HepG2 (cell line): ENCODE measurements around the gene ZFHX3. TPM values are rescaled to one million over a fixed set of nuclear protein-coding genes. Genes with fewer than 3 reads are reported as not detected.

ENCODE experiments used
- BRF2 ChIP-seq: sonication (generic); formaldehyde crosslinking; IDR thresholded peaks from 2 replicates; pipeline ENCODE4 v1.8.1; 2022; ENCODE audit warnings: mild to moderate bottlenecking, missing genetic modification reagents
- CREB1 ChIP-seq, 2 experiments: fragments of 450-650 bp in 1 of 2; IDR thresholded peaks; 2 replicates each; pipeline ENCODE4 v1.6.1; 2016 to 2017; ENCODE audit warnings: control low read depth in 1 of 2, mild to moderate bottlenecking in 1 of 2, missing compliant biosample characterization in 1 of 2, missing genetic modification characterization in 1 of 2
- DMTF1 ChIP-seq: sonication (generic); formaldehyde crosslinking; IDR thresholded peaks from 2 replicates; pipeline ENCODE4 v1.4.0; 2020; ENCODE audit warnings: mild to moderate bottlenecking, missing genetic modification reagents
- FOXP1 ChIP-seq, 2 experiments: fragments of 450-650 bp in 1 of 2; IDR thresholded peaks; 2 replicates each; pipeline ENCODE4 v1.6.1; 2017 to 2018; ENCODE audit warnings: antibody characterized with exemption in 1 of 2
- GATAD2A ChIP-seq: IDR thresholded peaks from 2 replicates; pipeline ENCODE4 v1.6.1; 2016
- KLF12 ChIP-seq: sonication (generic); formaldehyde crosslinking; IDR thresholded peaks from 2 replicates; pipeline ENCODE4 v1.4.0; 2020; ENCODE audit warnings: missing genetic modification reagents, borderline replicate concordance
- LBX2 ChIP-seq: sonication (generic); formaldehyde crosslinking; IDR thresholded peaks from 2 replicates; pipeline ENCODE4 v1.5.0; 2020; ENCODE audit warnings: missing genetic modification reagents, mild to moderate bottlenecking, borderline replicate concordance
- MED1 ChIP-seq: sonication (generic); formaldehyde crosslinking; IDR thresholded peaks from 2 replicates; pipeline ENCODE4 v1.4.0; 2020; ENCODE audit warnings: missing genetic modification reagents
- NCOA2 ChIP-seq: sonication (generic); formaldehyde crosslinking; IDR thresholded peaks from 2 replicates; pipeline ENCODE4 v1.8.0; 2022; ENCODE audit warnings: inconsistent platforms
- PRPF4 ChIP-seq: fragments of 200-400 bp; formaldehyde crosslinking; IDR thresholded peaks from 2 replicates; pipeline ENCODE4 v1.6.1; 2016; ENCODE audit warnings: low read length, low read depth; ENCODE audit not compliant: poor library complexity, severe bottlenecking
- REXO4 ChIP-seq: sonication (generic); formaldehyde crosslinking; IDR thresholded peaks from 2 replicates; pipeline ENCODE4 v1.8.0; 2022; ENCODE audit warnings: missing genetic modification reagents, mild to moderate bottlenecking, borderline replicate concordance
- TCF7L2 ChIP-seq: IDR thresholded peaks from 2 replicates; pipeline ENCODE4 v1.6.1; 2011; ENCODE audit warnings: mild to moderate bottlenecking, low read depth, low read length, moderate library complexity
- ZFP82 ChIP-seq: sonication (generic); formaldehyde crosslinking; IDR thresholded peaks from 2 replicates; pipeline ENCODE4 v1.5.1; 2020; ENCODE audit warnings: mild to moderate bottlenecking, missing genetic modification reagents, borderline replicate concordance
- ZNF143 ChIP-seq: sonication (generic); formaldehyde crosslinking; IDR thresholded peaks from 2 replicates; pipeline ENCODE4 v1.4.0; 2020; ENCODE audit warnings: missing genetic modification reagents
- ZNF431 ChIP-seq: sonication (generic); formaldehyde crosslinking; IDR thresholded peaks from 2 replicates; pipeline ENCODE4 v1.9.0; 2022; ENCODE audit warnings: missing genetic modification reagents, low read depth, mild to moderate bottlenecking, borderline replicate concordance
- ZNF44 ChIP-seq: sonication (generic); formaldehyde crosslinking; IDR thresholded peaks from 2 replicates; pipeline ENCODE4 v1.5.1; 2020; ENCODE audit warnings: mild to moderate bottlenecking, missing genetic modification reagents
- ZNF552 ChIP-seq: sonication (generic); formaldehyde crosslinking; IDR thresholded peaks from 2 replicates; pipeline ENCODE4 v1.9.0; 2022; ENCODE audit warnings: missing genetic modification reagents, mild to moderate bottlenecking, borderline replicate concordance
- ZNF784 ChIP-seq: sonication (generic); formaldehyde crosslinking; IDR thresholded peaks from 2 replicates; pipeline ENCODE4 v1.5.1; 2020; ENCODE audit warnings: missing genetic modification reagents, mild to moderate bottlenecking, borderline replicate concordance
- polyA plus RNA-seq, 8 experiments: library from polyadenylated mRNA; depleted of rRNA in 3 of 8; stranded (reverse) in 7 of 8; unstranded in 1 of 8; fragments of >200 nt; fragmentation: Illumina TruSeq in 4 of 8; extraction: Trizol in 4 of 8; gene quantifications; 2 replicates each; pipeline versions ENCODE4 v1.2.1 to v1.2.3, GENCODE V29; 2011 to 2016; ENCODE audit warnings: low read depth in 4 of 8, missing spikeins in 1 of 8, mixed read lengths in 1 of 8; ENCODE audit not compliant: insufficient read depth in 1 of 8
- total RNA-seq, 5 experiments: library from RNA; depleted of rRNA; stranded (reverse); fragments of >200 nt; fragmentation: Illumina TruSeq; extraction: Trizol; gene quantifications; 2 replicates each; pipeline ENCODE4 v1.2.3, GENCODE V29; 2016; ENCODE audit warnings: low read depth in 1 of 5
- TF ChIP-seq, protein P1 (sequence below): sonication (generic); formaldehyde crosslinking; IDR thresholded peaks from 2 replicates; pipeline ENCODE4 v1.4.0; 2020; ENCODE audit warnings: missing genetic modification reagents
- TF ChIP-seq, protein P2 (sequence below): sonication (generic); formaldehyde crosslinking; conservative IDR thresholded peaks from 2 replicates; pipeline ENCODE4 v1.4.0; 2020; ENCODE audit warnings: missing genetic modification reagents

The ZFHX3 gene
- total and polyA plus RNA-seq, 2 of the 13 experiments (the other 11 are each of a cell fraction or from before 2014, with no cell fraction given): 5.0 to 6.0 TPM

DNA sequence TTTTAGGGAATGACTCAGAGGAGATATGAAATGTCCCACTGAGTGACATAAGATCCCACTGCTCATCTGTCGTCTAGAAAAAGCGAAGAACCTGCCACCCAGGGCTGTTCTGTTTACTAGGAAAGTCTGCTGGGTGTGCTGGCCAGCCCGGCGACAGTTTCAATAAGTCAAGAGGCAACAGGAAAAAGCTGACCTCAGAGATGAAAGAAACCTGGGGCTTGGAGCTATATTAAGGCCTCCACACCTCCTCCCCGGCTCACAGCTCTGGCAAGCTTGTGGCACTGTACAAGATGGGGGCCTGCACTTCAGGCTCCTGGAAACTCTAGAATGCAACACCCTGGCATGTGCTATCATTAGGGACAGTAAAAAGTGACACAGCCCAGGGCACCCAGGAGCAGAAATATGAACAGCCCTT is 10.6 kb downstream of the ZFHX3 start (continued):
- TF ChIP-seq ZNF44 (CRISPR knock-in tag): no peak
- TF ChIP-seq MED1: no peak
- TF ChIP-seq KLF12 (CRISPR knock-in tag): no peak
- no peak for TF ChIP-seq BRF2
- TF ChIP-seq FOXP1 (IDR thresholded peaks at IDR 0.05): no peak
- TF ChIP-seq FOXP1 (CRISPR knock-in tag; IDR thresholded peaks at IDR 0.05): 0 out of 2 replicates have a peak, but pooled peaks have one; percentile 17
- no peak for TF ChIP-seq TCF7L2
- TF ChIP-seq ZFP82 (CRISPR knock-in tag): no peak
- TF ChIP-seq ZNF552: no peak
- no peak for TF ChIP-seq REXO4 (CRISPR knock-in tag)
- no peak for TF ChIP-seq ZNF784 (CRISPR knock-in tag)
- TF ChIP-seq, protein P1, sequence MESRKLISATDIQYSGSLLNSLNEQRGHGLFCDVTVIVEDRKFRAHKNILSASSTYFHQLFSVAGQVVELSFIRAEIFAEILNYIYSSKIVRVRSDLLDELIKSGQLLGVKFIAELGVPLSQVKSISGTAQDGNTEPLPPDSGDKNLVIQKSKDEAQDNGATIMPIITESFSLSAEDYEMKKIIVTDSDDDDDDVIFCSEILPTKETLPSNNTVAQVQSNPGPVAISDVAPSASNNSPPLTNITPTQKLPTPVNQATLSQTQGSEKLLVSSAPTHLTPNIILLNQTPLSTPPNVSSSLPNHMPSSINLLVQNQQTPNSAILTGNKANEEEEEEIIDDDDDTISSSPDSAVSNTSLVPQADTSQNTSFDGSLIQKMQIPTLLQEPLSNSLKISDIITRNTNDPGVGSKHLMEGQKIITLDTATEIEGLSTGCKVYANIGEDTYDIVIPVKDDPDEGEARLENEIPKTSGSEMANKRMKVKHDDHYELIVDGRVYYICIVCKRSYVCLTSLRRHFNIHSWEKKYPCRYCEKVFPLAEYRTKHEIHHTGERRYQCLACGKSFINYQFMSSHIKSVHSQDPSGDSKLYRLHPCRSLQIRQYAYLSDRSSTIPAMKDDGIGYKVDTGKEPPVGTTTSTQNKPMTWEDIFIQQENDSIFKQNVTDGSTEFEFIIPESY (CRISPR knock-in tag): no peak
- TF ChIP-seq GATAD2A: no peak
- TF ChIP-seq DMTF1 (CRISPR knock-in tag): no peak
- no peak for TF ChIP-seq CREB1 (IDR thresholded peaks at IDR 0.05)
- no peak for TF ChIP-seq CREB1 (CRISPR knock-in tag; IDR thresholded peaks at IDR 0.05)
- TF ChIP-seq ZNF143 (CRISPR knock-in tag): no peak
- TF ChIP-seq PRPF4: no peak
- TF ChIP-seq NCOA2 (CRISPR knock-in tag): no peak
- no peak for TF ChIP-seq ZNF431 (CRISPR knock-in tag)
- TF ChIP-seq, protein P2, sequence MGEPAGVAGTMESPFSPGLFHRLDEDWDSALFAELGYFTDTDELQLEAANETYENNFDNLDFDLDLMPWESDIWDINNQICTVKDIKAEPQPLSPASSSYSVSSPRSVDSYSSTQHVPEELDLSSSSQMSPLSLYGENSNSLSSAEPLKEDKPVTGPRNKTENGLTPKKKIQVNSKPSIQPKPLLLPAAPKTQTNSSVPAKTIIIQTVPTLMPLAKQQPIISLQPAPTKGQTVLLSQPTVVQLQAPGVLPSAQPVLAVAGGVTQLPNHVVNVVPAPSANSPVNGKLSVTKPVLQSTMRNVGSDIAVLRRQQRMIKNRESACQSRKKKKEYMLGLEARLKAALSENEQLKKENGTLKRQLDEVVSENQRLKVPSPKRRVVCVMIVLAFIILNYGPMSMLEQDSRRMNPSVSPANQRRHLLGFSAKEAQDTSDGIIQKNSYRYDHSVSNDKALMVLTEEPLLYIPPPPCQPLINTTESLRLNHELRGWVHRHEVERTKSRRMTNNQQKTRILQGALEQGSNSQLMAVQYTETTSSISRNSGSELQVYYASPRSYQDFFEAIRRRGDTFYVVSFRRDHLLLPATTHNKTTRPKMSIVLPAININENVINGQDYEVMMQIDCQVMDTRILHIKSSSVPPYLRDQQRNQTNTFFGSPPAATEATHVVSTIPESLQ: no peak
- TF ChIP-seq LBX2: no peak
